Gastrocnemius medialis (tissue), 4 donors: ENCODE results near the gene TENM3. TPM values are rescaled to one million over a fixed set of nuclear protein-coding genes. Genes with fewer than 3 reads are reported as not detected.

ENCODE experiments used
- ATAC-seq, 2 donors: fragments of 150-250 bp; one replicate each; pipeline ENCODE4 v1.9.1; 2016
- DNase-seq, 2 donors: peaks; one replicate each; pipeline ENCODE4 v3.0.0-alpha.2; 2019
- H3K27ac ChIP-seq, 4 donors: fragments of 200-600 bp; sonication (generic); 1 replicate in 1 of 4; 2 replicates in 3 of 4; pipeline ENCODE4 v1.5.1; 2016 to 2018; ENCODE audit warnings: mild to moderate bottlenecking in 2 of 4, moderate library complexity in 1 of 4
- H3K27me3 ChIP-seq, 3 donors: fragments of 200-600 bp; sonication (generic) in 2 of 3; 1 replicate in 1 of 3; 2 replicates in 2 of 3; pipeline versions ENCODE4 v1.5.1 to v1.6.0; 2016 to 2019; ENCODE audit warnings: mild to moderate bottlenecking in 1 of 3, moderate library complexity in 1 of 3
- H3K36me3 ChIP-seq, 2 donors: fragments of 200-600 bp; sonication (generic) in 1 of 2; one replicate each; pipeline ENCODE4 v1.5.1; 2017 to 2018
- H3K4me1 ChIP-seq, 2 donors: fragments of 200-600 bp; sonication (generic) in 1 of 2; one replicate each; pipeline ENCODE4 v1.5.1; 2016 to 2017; ENCODE audit warnings: mild to moderate bottlenecking in 2 of 2
- H3K4me3 ChIP-seq, 4 donors: fragments of 200-600 bp; sonication (generic) in 3 of 4; 1 replicate in 1 of 4; 2 replicates in 3 of 4; pipeline ENCODE4 v1.5.1; 2016 to 2019; ENCODE audit warnings: mild to moderate bottlenecking in 2 of 4
- H3K9me3 ChIP-seq, 3 donors: fragments of 200-600 bp; sonication (generic) in 2 of 3; 1 replicate in 1 of 3; 2 replicates in 2 of 3; pipeline ENCODE4 v1.5.1; 2016 to 2019
- CTCF ChIP-seq, 5 experiments: fragments of 450-650 bp in 3 of 5; fragments of 200-600 bp in 2 of 5; sonication (generic) in 2 of 5; IDR thresholded peaks in 4 of 5; conservative IDR thresholded peaks in 1 of 5; 1 replicate in 4 of 5; 2 replicates in 1 of 5; pipeline ENCODE4 v1.5.1; 2016 to 2019; ENCODE audit warnings: antibody characterized with exemption in 5 of 5, mild to moderate bottlenecking in 3 of 5, moderate library complexity in 3 of 5
- POLR2A ChIP-seq, 2 donors: fragments of 450-650 bp; IDR thresholded peaks; one replicate each; pipeline ENCODE4 v1.6.1; 2017; ENCODE audit warnings: antibody characterized with exemption in 2 of 2, mild to moderate bottlenecking in 2 of 2, moderate library complexity in 2 of 2
- in situ Hi-C, 4 donors: fragments of 200-750 bp; cut with MboI; loops; one replicate each; pipeline versions ENCODE4 v1.15.0 to v1.8.0; 2017; ENCODE audit warnings: low sequenced_read_pairs in 4 of 4
- intact Hi-C: fragments of 100-400 bp; cut with DNase I; formaldehyde crosslinking; loops from one replicate; pipeline ENCODE4 v1.15.1; 2023; ENCODE audit warnings: low total_unique reads
- total RNA-seq, 4 donors: library from RNA; depleted of rRNA; stranded (reverse); fragments of >200 nt; gene quantifications; one replicate each; pipeline versions ENCODE4 v1.1.0 to v1.2.3, GENCODE V29; 2016

TENM3 gene
- total RNA-seq, 4 donors from 2014 or later: 8.3 to 16.2 (median 12.3) TPM

DNA sequence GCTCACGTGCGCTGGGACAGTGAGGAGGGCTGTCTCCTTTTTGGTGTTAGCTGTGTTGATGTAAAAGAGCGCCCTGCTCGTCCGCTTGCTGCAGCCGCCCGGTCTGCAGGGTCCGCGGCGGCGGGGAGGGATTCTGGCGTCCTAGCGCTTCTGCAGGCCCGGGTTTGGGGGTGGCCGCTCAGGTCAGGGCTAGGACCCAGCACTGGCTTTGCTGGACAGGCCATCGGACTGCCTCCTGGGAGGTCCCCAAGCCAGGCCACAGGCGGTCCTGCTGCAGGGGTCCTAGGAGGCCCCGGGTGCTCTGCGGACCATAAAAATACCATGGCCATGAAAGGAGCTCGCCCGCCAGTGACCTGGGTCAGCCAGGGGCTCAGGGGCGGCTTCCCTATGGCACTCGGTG lies 365.3 kb downstream of the TENM3 start:
- ATAC-seq (no peak), DNase-seq (no peak)
- no peaks in the 10 kb centered on the region for H3K4me1 ChIP-seq
- in situ Hi-C loops (no loop called here), intact Hi-C loops (no loop called here)
- no peaks in the 10 kb centered on the region for H3K9me3 ChIP-seq
- TF ChIP-seq CTCF (IDR thresholded peaks at IDR 0.05 in 4 of 5, conservative IDR thresholded peaks at IDR 0.05 in 1 of 5): no peak
- TF ChIP-seq POLR2A (IDR thresholded peaks at IDR 0.05): no peak
- H3K36me3 ChIP-seq: no peaks in the 10 kb centered on the region
- no peak overlapping the region for H3K4me3 ChIP-seq
- no peak overlapping the region for H3K27ac ChIP-seq
- H3K27me3 ChIP-seq: no peaks in the 10 kb centered on the region

DNA sequence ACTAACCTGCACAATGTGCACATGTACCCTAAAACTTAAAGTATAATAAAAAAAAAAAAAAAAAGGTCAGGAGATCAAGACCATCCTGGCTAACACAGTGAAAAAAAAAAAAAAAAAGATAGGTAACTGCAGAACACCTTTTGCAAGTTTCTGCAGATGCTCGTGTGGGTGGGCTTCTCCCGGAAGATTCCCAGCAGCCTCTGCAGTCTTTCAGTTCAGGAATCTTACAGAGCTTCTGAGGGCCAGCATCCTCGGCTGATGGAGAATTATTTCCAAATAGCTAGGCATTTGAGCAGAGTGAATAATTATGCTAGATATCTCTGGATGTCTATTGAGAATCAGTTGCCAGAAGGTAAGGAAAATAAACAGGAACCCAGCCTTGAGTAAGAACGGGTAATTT lies 373.3 kb downstream of the TENM3 start:
- Histone ChIP-seq H3K27ac (no peak overlapping the region), H3K9me3 (no peaks in the 10 kb centered on the region), H3K27me3 (no peaks in the 10 kb centered on the region), H3K4me1 (no peaks in the 10 kb centered on the region), H3K36me3 (no peaks in the 10 kb centered on the region), H3K4me3 (no peak overlapping the region)
- no peak for DNase-seq
- intact Hi-C loops (no loop called here), in situ Hi-C loops (no loop called here)
- TF ChIP-seq POLR2A (IDR thresholded peaks at IDR 0.05) (no peak), CTCF (IDR thresholded peaks at IDR 0.05 in 4 of 5, conservative IDR thresholded peaks at IDR 0.05 in 1 of 5) (no peak)
- ATAC-seq: no peak

- intact Hi-C loops: no loop called here
- no peak for DNase-seq
- no peaks in the 10 kb centered on the region for H3K9me3 ChIP-seq
These were observed 376.5 kb downstream of the TENM3 start for GRCh38 chr4:182619660-182620059.

GRCh38 chr4:182620111-182620980 lies 377.1 kb downstream of the TENM3 start:
- no peaks in the 10 kb centered on the region for H3K4me1 ChIP-seq
- no peaks in the 10 kb centered on the region for H3K9me3 ChIP-seq
- in situ Hi-C loops: no loop called here
- no peaks in the 10 kb centered on the region for H3K36me3 ChIP-seq
- intact Hi-C loops: no loop called here
- ATAC-seq (no peak), DNase-seq (no peak)
- H3K27me3 ChIP-seq: no peaks in the 10 kb centered on the region
- no peak overlapping the region for H3K27ac ChIP-seq
- TF ChIP-seq CTCF (IDR thresholded peaks at IDR 0.05 in 4 of 5, conservative IDR thresholded peaks at IDR 0.05 in 1 of 5) (no peak), POLR2A (IDR thresholded peaks at IDR 0.05) (no peak)
- H3K4me3 ChIP-seq: no peak overlapping the region

More at GRCh38 chr4:182619660-182620059, 376.5 kb downstream of the TENM3 start:
- no peaks in the 10 kb centered on the region for H3K36me3 ChIP-seq
- H3K27me3 ChIP-seq: no peaks in the 10 kb centered on the region
- TF ChIP-seq POLR2A (IDR thresholded peaks at IDR 0.05): no peak
- TF ChIP-seq CTCF (IDR thresholded peaks at IDR 0.05 in 4 of 5, conservative IDR thresholded peaks at IDR 0.05 in 1 of 5): no peak
- H3K4me3 ChIP-seq: no peak overlapping the region
- no peak for ATAC-seq
- no peaks in the 10 kb centered on the region for H3K4me1 ChIP-seq
- in situ Hi-C loops: no loop called here
- no peak overlapping the region for H3K27ac ChIP-seq
